IMR-90 (cell line): Measurements from ENCODE around the gene PSG2. TPM values are rescaled to one million over a fixed set of nuclear protein-coding genes. Genes with fewer than 3 reads are reported as not detected.
"Not testable (repeated sequence)": the region's sequence is repeated elsewhere in the genome, so short reads cannot be mapped to it uniquely, and the experiment has no call there.

ENCODE experiments used
- ATAC-seq: fragments of 200-7000 bp; cut with Tn5 transposase; 2 replicates; pipeline ENCODE4 v1.9.1; 2020; ENCODE audit warnings: low read depth, mild to moderate bottlenecking, moderate library complexity
- BruUV-seq: library from RNA; stranded (reverse); fragments of 400-500 nt; replicated peaks from 2 replicates; lab custom pipeline; 2021; lab: Mats Ljungman, UMichigan
- CTCF ChIA-PET: fragments of 300-600 bp; formaldehyde crosslinking; extraction: SDS; loops from one replicate; lab custom pipeline; 2021; ENCODE audit warnings: antibody characterized with exemption; lab: Yijun Ruan, JAX
- POLR2A ChIA-PET: fragments of 300-600 bp; sonication (Branson Sonifier 250); formaldehyde crosslinking; loops from one replicate; lab custom pipeline; 2022; ENCODE audit warnings: antibody characterized with exemption; ENCODE audit not compliant: unreplicated experiment; lab: Charles Lee
- DNase-seq: peaks from one replicate; pipeline ENCODE4 v3.0.0; 2013
- H2AFZ ChIP-seq: replicated peaks from 2 replicates; pipeline ENCODE3; 2013; ENCODE audit warnings: low read length, mild to moderate bottlenecking; ENCODE audit not compliant: poor library complexity
- H2AK5ac ChIP-seq: 2 replicates; pipeline ENCODE4 v1.6.1; 2013; ENCODE audit warnings: low read depth, low read length, inconsistent platforms
- H2AK9ac ChIP-seq: replicated peaks from 2 replicates; pipeline ENCODE3; 2013; ENCODE audit warnings: mild to moderate bottlenecking, low read depth, low read length, moderate library complexity; ENCODE audit not compliant: poor library complexity
- H2BK120ac ChIP-seq: 2 replicates; pipeline ENCODE4 v1.6.1; 2013; ENCODE audit warnings: low read depth, low read length, inconsistent platforms
- H2BK15ac ChIP-seq: 3 replicates; pipeline ENCODE4 v1.6.1; 2013; ENCODE audit warnings: low read depth, low read length, inconsistent platforms
- H2BK20ac ChIP-seq: 2 replicates; pipeline ENCODE4 v1.6.1; 2013; ENCODE audit warnings: low read depth, mild to moderate bottlenecking, inconsistent platforms, low read length, moderate library complexity
- H2BK5ac ChIP-seq: 2 replicates; pipeline ENCODE4 v1.6.1; 2013; ENCODE audit warnings: mild to moderate bottlenecking, low read depth, low read length, inconsistent platforms; ENCODE audit not compliant: poor library complexity, severe bottlenecking
- H3K14ac ChIP-seq: replicated peaks from 2 replicates; pipeline ENCODE4 v1.6.1; 2013; ENCODE audit warnings: low read depth, low read length, inconsistent platforms
- H3K18ac ChIP-seq: 2 replicates; pipeline ENCODE4 v1.6.1; 2013; ENCODE audit warnings: low read depth, low read length, control low read depth
- H3K23ac ChIP-seq: 2 replicates; pipeline ENCODE4 v1.6.1; 2013; ENCODE audit warnings: low read depth, low read length, inconsistent platforms
- H3K27ac ChIP-seq: 2 replicates; pipeline ENCODE4 v1.5.1; 2013; ENCODE audit warnings: mild to moderate bottlenecking, control low read depth, low read length; ENCODE audit not compliant: insufficient read depth
- H3K27me3 ChIP-seq: 2 replicates; pipeline ENCODE4 v1.6.1; 2013; ENCODE audit warnings: low read length; ENCODE audit not compliant: control insufficient read depth, insufficient read depth
- H3K36me3 ChIP-seq: 2 replicates; pipeline ENCODE4 v1.6.1; 2013; ENCODE audit warnings: low read length, mixed read lengths; ENCODE audit not compliant: control insufficient read depth, insufficient read depth
- H3K4ac ChIP-seq: 2 replicates; pipeline ENCODE4 v1.6.1; 2013; ENCODE audit warnings: low read depth, low read length, inconsistent platforms
- H3K4me1 ChIP-seq: 2 replicates; pipeline ENCODE4 v1.6.1; 2013; ENCODE audit warnings: low read length, mixed read lengths; ENCODE audit not compliant: control insufficient read depth, insufficient read depth
- H3K4me2 ChIP-seq: 2 replicates; pipeline ENCODE4 v1.6.1; 2013; ENCODE audit warnings: low read depth, mild to moderate bottlenecking, control low read depth, low read length, moderate library complexity
- H3K4me3 ChIP-seq: 2 replicates; pipeline ENCODE4 v1.5.1; 2013; ENCODE audit warnings: low read depth, mild to moderate bottlenecking, control low read depth, low read length, moderate library complexity; ENCODE audit not compliant: insufficient read depth
- H3K56ac ChIP-seq: 2 replicates; pipeline ENCODE4 v1.6.1; 2013; ENCODE audit warnings: low read length, inconsistent platforms; ENCODE audit not compliant: insufficient read depth; ENCODE audit errors: extremely low read depth
- H3K79me1 ChIP-seq, 2 experiments: 2 replicates each; pipeline ENCODE4 v1.6.1; 2013; ENCODE audit warnings: low read length in 2 of 2, inconsistent platforms in 1 of 2, low read depth in 1 of 2
- H3K9ac ChIP-seq: 2 replicates; pipeline ENCODE4 v1.6.1; 2013; ENCODE audit warnings: low read depth, low read length, control low read depth
- H3K9me1 ChIP-seq: 2 replicates; pipeline ENCODE4 v1.6.1; 2013; ENCODE audit warnings: low read length, inconsistent platforms; ENCODE audit not compliant: insufficient read depth
- H3K9me3 ChIP-seq: 2 replicates; pipeline ENCODE4 v1.6.1; 2013; ENCODE audit warnings: low read length; ENCODE audit not compliant: control insufficient read depth, insufficient read depth
- H4K20me1 ChIP-seq: 2 replicates; pipeline ENCODE4 v1.6.1; 2013; ENCODE audit warnings: low read length, inconsistent platforms; ENCODE audit not compliant: insufficient read depth
- H4K5ac ChIP-seq: 2 replicates; pipeline ENCODE4 v1.6.1; 2013; ENCODE audit warnings: mild to moderate bottlenecking, low read depth, low read length, control low read depth
- H4K8ac ChIP-seq, 2 experiments: 2 replicates each; pipeline ENCODE4 v1.6.1; 2013; ENCODE audit warnings: low read depth in 2 of 2, low read length in 2 of 2, control low read depth in 1 of 2, inconsistent platforms in 1 of 2
- H4K91ac ChIP-seq: 2 replicates; pipeline ENCODE4 v1.6.1; 2013; ENCODE audit warnings: low read depth, low read length, inconsistent platforms; ENCODE audit not compliant: insufficient read depth
- RFX5 ChIP-seq: IDR thresholded peaks from 2 replicates; pipeline ENCODE4 v1.8.0; 2012; ENCODE audit warnings: low read depth, mild to moderate bottlenecking, low read length, moderate library complexity
- SMC3 ChIP-seq: fragments of 150-350 bp; IDR thresholded peaks from 2 replicates; pipeline ENCODE4 v1.6.1; 2016; ENCODE audit warnings: low read depth, mild to moderate bottlenecking, antibody characterized with exemption, low read length, moderate library complexity
- WGBS, 2 experiments: methylation state at CpG; one replicate each; pipeline versions ENCODE4 v1.1.5 to v1.1.7; 2013; ENCODE audit warnings: missing lambda C conversion rate in 2 of 2; ENCODE audit not compliant: insufficient read length in 1 of 2; ENCODE audit errors: extremely low coverage in 2 of 2; 5-methylcytosine and 5-hydroxymethylcytosine counted together
- dilution Hi-C: fragments of 300-500 bp; cut with HindIII; formaldehyde crosslinking; loops from one replicate; pipeline ENCODE4 v1.14.3; 2018; ENCODE audit warnings: low sequenced_read_pairs; ENCODE audit not compliant: unreplicated experiment
- in situ Hi-C: fragments of 300-500 bp; cut with MboI; formaldehyde crosslinking; loops from 3 replicates; pipeline ENCODE4 v1.14.3; 2019; ENCODE audit warnings: low sequenced_read_pairs, inconsistent platforms, mixed read lengths
- intact Hi-C: fragments of 100-400 bp; cut with micrococcal nuclease; formaldehyde crosslinking; loops from 2 replicates; pipeline ENCODE4 v1.10.0; 2022
- polyA plus RNA-seq, 3 experiments: library from polyadenylated mRNA; depleted of rRNA; stranded (reverse); fragments of >200 nt; gene quantifications; 2 replicates each; pipeline ENCODE4 v1.2.3, GENCODE V29; 2012; ENCODE audit warnings: low replicate concordance in 1 of 3
- total RNA-seq: library from RNA; depleted of rRNA; stranded (reverse); fragments of >200 nt; gene quantifications from 2 replicates; pipeline ENCODE4 v1.2.3, GENCODE V29; 2012

Gene PSG2
- total and polyA plus RNA-seq, 2 of the 4 experiments (the other 2 are of a cell fraction): 0.18 to 0.31 TPM

DNA sequence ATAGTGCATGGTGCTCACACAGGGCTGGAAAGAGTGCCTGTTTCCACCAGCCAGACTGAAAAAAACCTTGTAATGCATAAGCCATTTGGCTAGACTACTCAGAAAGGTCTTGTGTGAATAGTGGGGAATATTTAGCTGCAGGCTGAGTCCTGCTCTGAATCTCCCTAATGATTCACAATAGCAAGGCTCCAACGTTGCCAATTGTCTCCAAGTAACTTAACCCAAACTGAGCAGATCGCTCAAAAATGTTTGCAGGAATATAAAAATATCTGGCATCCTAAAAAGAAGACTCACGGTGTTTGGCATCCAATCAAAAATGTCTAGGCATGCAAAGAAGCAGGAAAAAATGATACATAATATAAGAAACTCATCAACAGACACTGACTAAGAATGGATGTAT lies 44.8 kb upstream of the PSG2 start:
- H4K91ac ChIP-seq: peak overlapping the region; percentile 90
- BruUV-seq, H3K4me1 ChIP-seq, H3K4me3 ChIP-seq, H3K9me3 ChIP-seq, POLR2A ChIA-PET, H2AK9ac ChIP-seq, H4K20me1 ChIP-seq, H3K9me1 ChIP-seq, H3K36me3 ChIP-seq, H3K27me3 ChIP-seq, intact Hi-C loops, dilution Hi-C loops, H2AFZ ChIP-seq: not testable (repeated sequence)
- peak overlapping the region; percentile 87 for H4K5ac ChIP-seq
- H3K56ac ChIP-seq: peak overlapping the region; percentile 82
- H2BK15ac ChIP-seq: peak overlapping the region; percentile 88; the same call in 2 of the 3 replicates
- peaks cover 0 to 16% of the 10 kb centered on the region in 2 experiments; a peak in 3 of 4 replicates for H3K79me1 ChIP-seq
- peak overlapping the region; percentile 96 for H3K4ac ChIP-seq
- H3K14ac ChIP-seq: peak overlapping the region; percentile 92
- in situ Hi-C loops: loop anchor here (10.0 kb wide), 1 partner anchor 137 kb away; the partner anchor contains the start of gene PSG9
- TF ChIP-seq RFX5 (peak; percentile 76), SMC3 (peak; percentile 8; the same call in 1 of the 2 replicates)
- peak overlapping the region; percentile 85; the same call in 1 of the 2 replicates for H3K23ac ChIP-seq
- H3K4me2 ChIP-seq: peak overlapping the region; percentile 46; the same call in 1 of the 2 replicates
- H3K27ac ChIP-seq: peak overlapping the region; percentile 95
- peak overlapping the region; percentile 88; the same call in 1 of the 2 replicates for H2AK5ac ChIP-seq
- peak overlapping the region; percentile 94 for H2BK20ac ChIP-seq
- ATAC-seq: peak; percentile 85
- peak overlapping the region; percentile 98 for H2BK5ac ChIP-seq
- peak overlapping the region; percentile 99 for H3K18ac ChIP-seq
- peak; percentile 98 for DNase-seq
- H4K8ac ChIP-seq: peak overlapping the region; percentile 91
- peak overlapping the region; percentile 77; the same call in 1 of the 2 replicates for H3K9ac ChIP-seq
- no CpG with 5 or more reads among the region's 3 CpGs for WGBS, 2 experiments
- peak overlapping the region; percentile 95 for H2BK120ac ChIP-seq
- CTCF ChIA-PET: interaction anchor here (0.7 kb wide), 1 partner anchor 350 kb away, joined by 3 read pairs; no protein-coding TSS in a partner anchor
